Loucy (cell line): ENCODE data around the gene TIMM22.

Source experiments
- EZH2phosphoT487 ChIP-seq: fragments of 200-600 bp; IDR thresholded peaks from 2 replicates; pipeline ENCODE4 v1.6.1; 2018; ENCODE audit warnings: antibody characterized with exemption, mild to moderate bottlenecking, moderate library complexity, borderline replicate concordance
- TF ChIP-seq, protein P1 (sequence below): fragments of 200-600 bp; sonication (generic); conservative IDR thresholded peaks from 2 replicates; pipeline ENCODE4 v1.5.1; 2014; ENCODE audit warnings: mild to moderate bottlenecking, antibody characterized with exemption, low read length

DNA sequence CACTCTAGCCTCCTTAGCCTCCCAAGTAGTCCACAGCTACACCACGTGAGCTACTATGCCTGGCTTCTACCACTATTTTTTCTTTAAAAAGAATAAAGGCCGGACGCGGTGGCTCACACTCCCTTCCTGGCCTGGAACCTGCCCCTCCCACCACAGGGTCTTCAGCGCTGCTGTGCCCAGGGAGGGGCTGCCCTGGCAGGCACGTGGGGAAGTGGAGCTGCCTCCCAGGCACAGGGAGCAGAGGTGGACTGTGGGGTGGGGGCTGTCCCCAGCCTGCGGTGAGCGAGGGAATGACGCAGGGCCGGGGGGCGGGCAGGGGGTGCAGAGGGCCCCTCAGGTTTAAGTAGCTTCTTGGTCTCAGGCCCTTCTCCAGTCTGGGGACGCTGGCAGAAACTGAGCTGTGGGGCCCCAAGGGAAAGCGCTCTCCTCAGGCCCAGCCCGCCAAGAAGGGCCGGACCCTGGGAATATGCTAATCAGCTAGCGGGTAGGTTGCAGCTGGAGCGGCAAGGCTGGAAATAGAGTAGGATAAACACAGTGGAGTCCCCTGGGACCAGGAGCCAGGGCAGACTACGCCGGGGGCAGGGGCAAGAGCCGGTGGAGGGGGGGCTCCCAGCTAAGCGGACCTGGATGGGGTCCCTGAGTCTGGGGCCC is 46.8 kb downstream of the TIMM22 start:
- TF ChIP-seq, protein P1, sequence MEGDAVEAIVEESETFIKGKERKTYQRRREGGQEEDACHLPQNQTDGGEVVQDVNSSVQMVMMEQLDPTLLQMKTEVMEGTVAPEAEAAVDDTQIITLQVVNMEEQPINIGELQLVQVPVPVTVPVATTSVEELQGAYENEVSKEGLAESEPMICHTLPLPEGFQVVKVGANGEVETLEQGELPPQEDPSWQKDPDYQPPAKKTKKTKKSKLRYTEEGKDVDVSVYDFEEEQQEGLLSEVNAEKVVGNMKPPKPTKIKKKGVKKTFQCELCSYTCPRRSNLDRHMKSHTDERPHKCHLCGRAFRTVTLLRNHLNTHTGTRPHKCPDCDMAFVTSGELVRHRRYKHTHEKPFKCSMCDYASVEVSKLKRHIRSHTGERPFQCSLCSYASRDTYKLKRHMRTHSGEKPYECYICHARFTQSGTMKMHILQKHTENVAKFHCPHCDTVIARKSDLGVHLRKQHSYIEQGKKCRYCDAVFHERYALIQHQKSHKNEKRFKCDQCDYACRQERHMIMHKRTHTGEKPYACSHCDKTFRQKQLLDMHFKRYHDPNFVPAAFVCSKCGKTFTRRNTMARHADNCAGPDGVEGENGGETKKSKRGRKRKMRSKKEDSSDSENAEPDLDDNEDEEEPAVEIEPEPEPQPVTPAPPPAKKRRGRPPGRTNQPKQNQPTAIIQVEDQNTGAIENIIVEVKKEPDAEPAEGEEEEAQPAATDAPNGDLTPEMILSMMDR, result no peak
- no peak for TF ChIP-seq EZH2phosphoT487
